Activated CD8-positive, alpha-beta memory T cell treated with anti-CD3 and anti-CD28 coated beads for 1 hour (primary cell): ENCODE measurements around the gene PPP1R27.

Experiments used
- DNase-seq, 2 donors: peaks; one replicate each; pipeline ENCODE4 v3.0.0-alpha.2; 2020; ENCODE audit warnings: low read depth in 1 of 2; ENCODE audit errors: extremely low read depth in 1 of 2

Gene PPP1R27, protein sequence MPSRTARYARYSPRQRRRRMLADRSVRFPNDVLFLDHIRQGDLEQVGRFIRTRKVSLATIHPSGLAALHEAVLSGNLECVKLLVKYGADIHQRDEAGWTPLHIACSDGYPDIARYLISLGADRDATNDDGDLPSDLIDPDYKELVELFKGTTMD

GRCh38 chr17:81834831-81835267 is at the start of gene PPP1R27:
PPP1R27 (minus strand) TSS chr17:81835050; CDS start chr17:81834953, 97 bp downstream.
- no peak for DNase-seq

GRCh38 chr17:81884520-81884919 is 49.7 kb upstream of the PPP1R27 start:
- no peak for DNase-seq

GRCh38 chr17:81879121-81879520 is 44.3 kb upstream of the PPP1R27 start:
- DNase-seq: no peak

GRCh38 chr17:81878294-81878693 is 43.4 kb upstream of the PPP1R27 start:
- no peak for DNase-seq

DNA sequence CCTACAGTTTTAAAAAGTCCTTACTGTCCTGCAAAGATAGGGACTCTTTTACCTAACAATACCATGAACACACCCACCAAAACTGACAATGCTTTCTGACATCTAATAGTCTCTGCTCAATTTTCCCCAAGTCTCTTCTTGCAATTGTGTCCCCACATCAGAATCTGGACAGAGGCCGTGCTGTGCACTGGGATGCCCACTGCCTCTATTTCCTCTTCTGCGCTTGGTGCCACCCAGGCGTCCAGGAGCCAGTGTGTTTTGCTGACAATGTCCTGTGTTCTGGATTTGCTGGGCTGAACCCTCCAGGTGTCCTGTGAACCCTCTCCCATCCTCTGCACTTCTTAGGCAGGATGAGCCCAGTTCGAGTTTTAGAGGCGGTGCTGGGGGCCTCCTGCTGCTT is 42.7 kb upstream of the PPP1R27 start:
- DNase-seq: no peak

- DNase-seq: peak; percentile 92 to 96
These were observed 36.8 kb upstream of the PPP1R27 start for GRCh38 chr17:81871387-81872230.

GRCh38 chr17:81870981-81871386 is 36.1 kb upstream of the PPP1R27 start, which contains the start of gene ARHGDIA:
ARHGDIA (minus strand) TSS chr17:81871337; CDS start chr17:81869930, 1,407 bp downstream.
- DNase-seq: no peak

GRCh38 chr17:81870131-81870980 is 35.5 kb upstream of the PPP1R27 start:
- DNase-seq: no peak

DNA sequence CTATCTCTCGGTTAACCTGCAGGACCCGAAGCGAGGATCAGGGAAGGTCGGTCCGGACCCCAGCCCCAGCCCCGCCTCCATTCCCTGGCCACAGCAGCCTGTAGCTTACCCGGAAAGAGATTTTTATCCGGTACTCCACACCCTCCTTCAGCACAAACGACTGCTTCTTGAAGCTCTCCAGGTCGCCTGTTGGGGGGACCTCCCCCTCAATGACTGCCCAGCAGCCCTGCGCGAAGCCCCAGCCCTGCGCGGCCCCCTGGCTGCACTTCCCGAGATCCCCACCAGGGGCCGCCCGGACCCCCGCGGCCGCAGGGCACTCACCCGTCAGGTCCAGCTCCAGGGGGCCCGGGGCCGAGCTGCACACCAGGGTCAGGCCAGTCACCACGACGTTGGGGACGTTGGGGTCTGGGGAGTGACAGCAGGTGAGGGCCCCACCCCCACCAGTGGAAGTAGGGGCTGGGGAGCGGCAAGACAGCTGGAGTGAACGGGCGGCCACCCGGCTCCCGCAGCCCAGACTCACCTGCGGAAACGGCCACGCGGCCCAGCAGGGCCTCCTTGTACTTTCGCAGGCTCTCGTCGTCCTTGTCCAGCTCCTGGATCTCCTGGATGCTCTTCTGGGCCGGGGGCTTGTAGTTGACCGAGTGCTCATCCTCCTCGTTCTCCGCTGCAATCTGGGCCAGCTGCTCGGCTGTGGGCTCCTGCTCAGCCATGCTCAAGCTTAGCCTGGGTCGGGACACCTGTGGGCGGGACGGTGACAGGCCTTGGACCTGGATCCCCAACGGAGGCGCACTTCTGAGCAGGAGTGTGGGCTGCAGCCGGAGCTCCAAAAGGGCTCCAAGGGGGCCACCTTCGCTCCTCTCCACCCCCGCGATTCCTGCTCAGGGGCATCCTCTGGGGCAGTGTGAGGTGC is 34.6 kb upstream of the PPP1R27 start:
- no peak for DNase-seq

GRCh38 chr17:81868674-81869220 is 33.9 kb upstream of the PPP1R27 start:
- DNase-seq: no peak

- no peak for DNase-seq
These were observed 33.3 kb upstream of the PPP1R27 start for GRCh38 chr17:81867991-81868673.

GRCh38 chr17:81867170-81867990 is 32.5 kb upstream of the PPP1R27 start:
- no peak for DNase-seq

DNA sequence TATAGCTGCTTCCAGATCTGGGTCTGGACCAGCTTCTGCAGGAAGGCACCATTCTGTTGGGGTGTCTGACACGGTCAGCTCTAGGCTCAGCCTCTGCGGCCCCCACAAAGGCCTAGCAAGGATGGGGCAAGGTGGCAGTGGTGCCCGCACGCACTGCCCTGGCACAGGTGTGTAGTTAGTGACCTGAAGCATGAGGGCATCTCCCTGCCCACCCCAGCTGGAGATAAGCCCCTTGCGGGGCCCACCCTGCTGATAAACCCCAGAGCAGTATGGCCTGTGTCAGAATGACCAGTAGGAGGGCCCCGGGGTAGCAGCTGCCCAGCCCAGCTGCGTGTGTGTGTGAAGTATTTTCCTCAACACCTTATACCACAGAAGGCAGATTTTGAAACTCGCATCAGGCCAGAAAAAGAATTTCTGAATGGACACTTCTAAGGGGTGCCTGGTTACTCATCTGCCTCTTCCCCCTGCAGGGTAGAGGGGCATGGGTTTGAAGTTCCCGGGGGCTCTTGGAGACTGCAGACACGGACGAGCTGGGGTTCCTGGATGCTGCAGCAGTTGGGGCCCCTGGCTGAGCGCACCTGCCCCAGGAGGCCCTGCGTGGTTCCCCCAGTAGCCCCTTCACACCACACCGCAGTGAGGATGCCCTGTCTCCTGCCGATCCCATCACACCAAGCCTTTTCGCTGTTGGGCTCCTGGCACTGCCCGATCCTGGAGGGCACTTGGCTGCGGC is 31.8 kb upstream of the PPP1R27 start:
- no peak for DNase-seq

DNA sequence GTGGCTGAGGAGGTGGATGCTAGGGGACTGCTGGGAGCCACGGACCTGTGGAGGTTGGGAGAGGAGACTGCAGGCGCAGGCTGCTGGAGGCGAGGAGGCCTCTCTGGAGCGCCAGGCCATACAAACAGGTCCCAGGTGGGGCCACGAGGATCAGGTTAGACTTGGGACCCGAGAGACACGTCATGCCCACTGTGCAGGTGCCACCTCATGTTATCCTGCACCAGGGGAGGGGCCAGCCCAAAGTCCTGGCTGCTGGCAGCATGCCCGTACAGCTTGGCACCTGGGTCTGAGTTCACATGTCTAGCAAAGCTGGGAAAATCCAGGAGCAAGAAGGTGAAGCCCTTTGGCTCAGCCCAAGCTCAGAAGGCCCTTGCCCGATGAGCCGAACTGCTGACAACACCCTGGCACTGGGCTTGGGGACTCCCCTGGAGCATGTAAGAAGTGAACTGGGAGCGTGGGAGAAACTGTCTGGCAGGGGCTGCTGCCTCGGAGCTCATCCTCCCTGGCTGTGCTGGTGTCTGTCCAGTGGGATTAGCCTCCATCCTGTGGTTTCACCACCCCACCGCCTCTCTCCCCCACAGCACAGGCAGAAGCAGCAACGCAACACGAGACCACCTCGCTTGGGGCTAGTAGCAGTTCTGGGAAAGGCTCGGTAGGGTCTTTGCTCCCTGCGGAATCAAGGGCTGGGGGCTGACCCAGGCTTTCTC is 31.0 kb upstream of the PPP1R27 start:
- DNase-seq: no peak

DNA sequence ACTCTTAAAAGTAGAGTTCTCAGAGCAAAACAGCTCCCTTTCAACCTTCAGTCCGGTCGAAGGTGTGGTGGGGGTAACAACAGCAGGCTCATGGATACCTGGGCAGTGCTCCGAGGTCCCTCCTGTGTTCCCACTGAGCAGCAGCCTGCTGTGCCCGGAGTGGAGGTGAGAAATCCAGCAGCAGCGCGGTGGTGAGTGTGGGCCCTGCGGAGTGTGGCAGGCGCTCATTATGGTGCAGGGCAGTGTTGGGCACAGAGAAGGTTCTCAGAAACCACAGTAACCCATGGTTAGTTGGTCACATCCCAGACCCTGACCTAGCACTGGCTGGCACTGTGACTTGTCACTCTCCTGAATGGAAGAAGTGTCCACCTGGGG is 30.5 kb upstream of the PPP1R27 start:
- no peak for DNase-seq

DNA sequence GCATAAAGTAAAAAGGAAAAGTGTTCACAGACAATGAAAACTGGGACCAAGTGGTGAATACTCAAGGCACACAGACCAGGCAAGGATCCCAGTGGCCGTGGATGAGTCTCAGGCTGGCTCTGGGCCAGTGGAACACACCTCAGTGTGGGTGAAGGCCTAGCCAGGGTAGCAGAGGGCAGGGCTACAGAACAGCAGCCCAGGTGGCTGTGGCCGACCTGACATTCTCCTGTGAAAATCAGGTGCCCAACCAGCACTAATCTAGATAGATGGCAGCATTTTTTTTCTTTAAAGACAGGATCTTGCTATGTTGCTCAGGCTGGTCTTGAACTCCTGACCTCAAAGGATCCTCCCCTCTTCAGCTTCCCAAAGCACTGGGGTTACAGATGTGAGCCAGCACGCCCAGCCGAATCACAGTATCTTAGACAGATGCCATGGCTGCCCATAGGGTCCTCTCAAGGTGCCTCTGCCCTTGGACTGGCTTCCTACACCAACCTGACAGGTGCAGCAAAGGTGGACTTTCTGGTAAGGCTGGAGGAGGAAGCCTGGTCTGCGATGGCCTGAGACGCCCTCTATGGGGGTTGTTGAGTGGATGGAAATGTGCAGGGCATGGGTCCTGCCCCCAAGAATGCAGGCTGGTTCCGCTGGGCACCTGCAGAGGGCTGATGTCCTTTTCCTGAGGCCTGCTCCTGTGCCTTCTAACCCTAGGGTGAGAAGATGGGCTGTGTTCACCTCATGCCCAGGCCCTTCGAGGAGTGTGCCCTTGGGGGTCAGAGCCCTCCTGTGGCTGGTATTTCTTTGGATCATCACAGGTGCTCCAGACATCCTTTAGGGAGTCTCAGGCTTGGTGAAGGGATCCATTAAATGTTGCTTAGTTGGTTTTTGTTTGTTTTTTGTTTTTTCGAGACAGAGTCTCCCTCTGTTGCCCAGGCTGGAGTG is 29.3 kb upstream of the PPP1R27 start:
- no peak for DNase-seq
